Adrenal gland (tissue), 12 donors: ENCODE measurements around the gene SEPTIN10. TPM values are rescaled to one million over a fixed set of nuclear protein-coding genes. Genes with fewer than 3 reads are reported as not detected.

ENCODE experiments used
- DNase-seq, 7 donors: peaks; one replicate each; pipeline ENCODE4 v3.0.0-alpha.2; 2019 to 2020
- H3K27ac ChIP-seq, 5 donors: fragments of 200-600 bp; sonication (generic) in 4 of 5; 1 replicate in 3 of 5; 2 replicates in 2 of 5; pipeline versions ENCODE4 v1.5.1 to v1.8.0; 2016 to 2020; ENCODE audit warnings: mild to moderate bottlenecking in 1 of 5
- H3K27me3 ChIP-seq: fragments of 200-600 bp; 2 replicates; pipeline ENCODE4 v1.8.0; 2021
- H3K36me3 ChIP-seq, 2 donors: fragments of 200-600 bp; replicated peaks in 1 of 2; 1 replicate in 1 of 2; 2 replicates in 1 of 2; pipeline versions ENCODE4 v1.5.1 to v1.8.0; 2018 to 2022
- H3K4me1 ChIP-seq, 2 donors: fragments of 200-600 bp; replicated peaks in 1 of 2; 1 replicate in 1 of 2; 2 replicates in 1 of 2; pipeline versions ENCODE4 v1.5.1 to v1.8.0; 2018 to 2021
- H3K4me3 ChIP-seq, 4 donors: fragments of 200-600 bp; sonication (generic) in 3 of 4; one replicate each; pipeline ENCODE4 v1.5.1; 2016 to 2018
- H3K9me3 ChIP-seq, 3 donors: fragments of 200-600 bp; sonication (generic) in 1 of 3; replicated peaks in 1 of 3; 1 replicate in 2 of 3; 2 replicates in 1 of 3; pipeline versions ENCODE4 v1.5.1 to v1.8.0; 2016 to 2021
- CTCF ChIP-seq, 6 experiments: fragments of 450-650 bp in 4 of 6; fragments of 200-600 bp in 2 of 6; sonication (generic) in 1 of 6; IDR thresholded peaks; 1 replicate in 5 of 6; 2 replicates in 1 of 6; pipeline versions ENCODE4 v1.5.1 to v1.8.0; 2016 to 2021; ENCODE audit warnings: antibody characterized with exemption in 6 of 6, mild to moderate bottlenecking in 2 of 6, moderate library complexity in 1 of 6
- POLR2A ChIP-seq, 2 donors: fragments of 450-650 bp; IDR thresholded peaks; one replicate each; pipeline ENCODE4 v1.6.1; 2017; ENCODE audit warnings: antibody characterized with exemption in 2 of 2, mild to moderate bottlenecking in 2 of 2, moderate library complexity in 1 of 2
- WGBS, 4 donors: extraction: QIAGEN DNeasy Blood & Tissue Kit in 2 of 4; methylation state at CpG; one replicate each; pipeline versions ENCODE4 v1.1.5 to v1.1.7; 2013 to 2017; 5-methylcytosine and 5-hydroxymethylcytosine counted together
- intact Hi-C, 2 donors: fragments of 100-400 bp; cut with DNase I; formaldehyde crosslinking; loops; one replicate each; pipeline versions ENCODE4 v1.14.1 to v1.15.0; 2022 to 2023
- polyA plus RNA-seq, 3 donors: library from polyadenylated mRNA; stranded (reverse); fragments of 200-250 nt in 2 of 3; fragments of 350-450 nt in 1 of 3; fragmentation: Illumina TruSeq in 1 of 3; extraction: RNeasy Lipid Tissue Mini Kit (QIAGEN cat#74804) in 1 of 3; gene quantifications; one replicate each; pipeline ENCODE4 v1.2.3, GENCODE V29; 2013 to 2014
- total RNA-seq, 9 donors: library from RNA; depleted of rRNA in 4 of 9; stranded (reverse); fragments of >200 nt in 4 of 9; fragments of 120-200 nt in 1 of 9; fragmentation: NEBNext Ultra II Directional in 1 of 9; extraction: Animal tissue kit (Norgen Biotek cat#: 25700) in 1 of 9; gene quantifications; one replicate each; pipeline versions ENCODE4 v1.1.0 to v1.2.4, GENCODE V29; 2013 to 2023
- donor health status: healthy with polysubstance abuse.
- donor health status: Bipolar disorder and iron deficiency.
- donor health status: DM: yes; HTN: yes; CAD: no.
- donor health status: DM: no; HTN: no; CAD: no.
- donor health status: DM: no; HTN: no; CAD: no.
- donor health status: DM: yes; HTN: yes; CAD: no.

The SEPTIN10 gene
- total and polyA plus RNA-seq, 12 donors = 18.1 to 91.3 (median 44.8) TPM

- H3K36me3 ChIP-seq = no peaks in the 10 kb centered on the region
- H3K4me3 ChIP-seq = no peak overlapping the region
- peak in 1 of 7 donors; percentile 61 for DNase-seq
- no peak overlapping the region for H3K27ac ChIP-seq
- intact Hi-C loops = loop anchor here (5.0 kb wide), 2 partner anchors 384 to 584 kb away; partner anchors contain the start of gene SH3RF3 (in 1 of the 2)
- H3K9me3 ChIP-seq = no peaks in the 10 kb centered on the region
- TF ChIP-seq POLR2A (IDR thresholded peaks at IDR 0.05) (no peak), CTCF (IDR thresholded peaks at IDR 0.05) (no peak)
- 27 to 100% (median 54%) methylated on average over 1 to 3 of the region's 3 CpGs for WGBS, 4 donors
- no peaks in the 10 kb centered on the region for H3K4me1 ChIP-seq
- H3K27me3 ChIP-seq = no peaks in the 10 kb centered on the region
Observed at GRCh38 chr2:109511168-109511567, 102.6 kb downstream of the SEPTIN10 start.

- Histone ChIP-seq H3K4me1 (no peaks in the 10 kb centered on the region), H3K36me3 (no peaks in the 10 kb centered on the region), H3K27ac (no peak overlapping the region), H3K4me3 (no peak overlapping the region), H3K27me3 (no peaks in the 10 kb centered on the region), H3K9me3 (no peaks in the 10 kb centered on the region)
- TF ChIP-seq POLR2A (IDR thresholded peaks at IDR 0.05) = no peak
- TF ChIP-seq CTCF (IDR thresholded peaks at IDR 0.05) = peak; percentile 90 to 95 (median 93)
- intact Hi-C loops = loop anchor here (5.0 kb wide), 2 partner anchors 383 to 583 kb away; partner anchors contain the start of gene SH3RF3 (in 1 of the 2)
- WGBS, 4 donors = 42 to 50% (median 47%) methylated on average over 14 to 19 of the region's 19 CpGs
- peak; percentile 75 to 94 (median 82) for DNase-seq
Observed at GRCh38 chr2:109510136-109511028, 103.4 kb downstream of the SEPTIN10 start.

- DNase-seq = no peak
- intact Hi-C loops = no loop called here
Observed at GRCh38 chr2:109508556-109508955, 105.2 kb downstream of the SEPTIN10 start.

More at GRCh38 chr2:109508556-109508955, 105.2 kb downstream of the SEPTIN10 start:
- no peaks in the 10 kb centered on the region for H3K4me1 ChIP-seq
- H3K4me3 ChIP-seq = no peak overlapping the region
- no peaks in the 10 kb centered on the region for H3K27me3 ChIP-seq
- TF ChIP-seq CTCF (IDR thresholded peaks at IDR 0.05) (no peak), POLR2A (IDR thresholded peaks at IDR 0.05) (no peak)
- H3K36me3 ChIP-seq = no peaks in the 10 kb centered on the region
- no peak overlapping the region for H3K27ac ChIP-seq
- no peaks in the 10 kb centered on the region for H3K9me3 ChIP-seq
- WGBS, 4 donors = 69 to 78% (median 73%) methylated on average over 7 to 8 of the region's 8 CpGs
